ENCODE measurements around the gene LINGO3. TPM values are rescaled to one million over a fixed set of nuclear protein-coding genes. Genes with fewer than 3 reads are reported as not detected.

LINGO3 gene
- total and polyA plus RNA-seq, 10 of the 15 experiments (the other 5 are each of a cell fraction or from before 2014, with no cell fraction given), result 0.09 to 2.0 (median 0.40) TPM; not detected in 5

DNA sequence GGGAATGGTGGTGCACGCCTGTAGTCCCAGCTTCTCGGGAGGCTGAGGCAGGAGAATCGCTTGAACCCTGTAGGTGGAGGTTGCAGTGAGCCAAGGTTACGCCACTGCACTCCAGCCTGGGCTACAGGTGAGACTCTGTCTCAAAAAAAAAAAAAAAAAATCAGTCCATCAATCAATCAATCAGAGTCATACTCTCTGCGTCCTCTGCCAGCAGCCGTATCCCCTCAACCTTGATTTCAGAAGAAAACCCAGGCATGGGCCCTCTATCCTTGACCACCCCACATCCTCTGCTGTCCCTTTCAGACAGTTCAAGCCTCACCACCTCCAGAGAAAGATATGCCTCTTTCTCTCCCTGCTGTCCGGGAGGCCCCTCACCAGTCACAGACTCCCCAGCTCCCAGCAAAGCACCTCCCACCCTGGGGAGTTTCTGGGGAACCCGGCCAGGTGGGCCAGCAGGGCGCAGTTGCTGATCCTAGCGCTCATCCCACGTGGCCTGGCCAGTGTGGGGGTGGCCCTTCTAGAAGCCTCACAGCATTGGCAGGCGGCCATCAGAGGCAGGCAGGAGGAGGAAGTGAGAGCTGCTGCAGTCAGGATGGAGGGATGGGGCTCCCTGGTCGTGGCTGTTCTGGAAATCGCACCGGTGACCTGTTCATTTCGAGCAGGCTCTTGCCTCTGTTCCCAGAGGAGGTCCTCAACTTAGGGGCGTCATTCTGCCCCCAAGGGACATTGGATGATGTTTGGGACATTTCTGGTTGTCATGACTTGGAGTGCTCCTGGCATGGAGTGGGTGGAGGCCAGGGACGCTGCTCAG is 41.6 kb downstream of the LINGO3 start (continued):
- TF ChIP-seq NR2F1 (conservative IDR thresholded peaks at IDR 0.05), result no peak
- TF ChIP-seq PAX5 (IDR thresholded peaks at IDR 0.05; ENCODE audit: borderline replicate concordance, low read depth, low read length), result peak; percentile 76; the same call in 1 of the 2 replicates
- TF ChIP-seq KDM1A (IDR thresholded peaks at IDR 0.05; ENCODE audit: borderline replicate concordance), result no peak
- TF ChIP-seq BMI1 (IDR thresholded peaks at IDR 0.05; ENCODE audit: borderline replicate concordance), result no peak
- TF ChIP-seq, protein P1, sequence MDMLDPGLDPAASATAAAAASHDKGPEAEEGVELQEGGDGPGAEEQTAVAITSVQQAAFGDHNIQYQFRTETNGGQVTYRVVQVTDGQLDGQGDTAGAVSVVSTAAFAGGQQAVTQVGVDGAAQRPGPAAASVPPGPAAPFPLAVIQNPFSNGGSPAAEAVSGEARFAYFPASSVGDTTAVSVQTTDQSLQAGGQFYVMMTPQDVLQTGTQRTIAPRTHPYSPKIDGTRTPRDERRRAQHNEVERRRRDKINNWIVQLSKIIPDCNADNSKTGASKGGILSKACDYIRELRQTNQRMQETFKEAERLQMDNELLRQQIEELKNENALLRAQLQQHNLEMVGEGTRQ (IDR thresholded peaks at IDR 0.05; ENCODE audit: borderline replicate concordance, low read depth, low read length), result peak; percentile 45
- TF ChIP-seq, protein P2, sequence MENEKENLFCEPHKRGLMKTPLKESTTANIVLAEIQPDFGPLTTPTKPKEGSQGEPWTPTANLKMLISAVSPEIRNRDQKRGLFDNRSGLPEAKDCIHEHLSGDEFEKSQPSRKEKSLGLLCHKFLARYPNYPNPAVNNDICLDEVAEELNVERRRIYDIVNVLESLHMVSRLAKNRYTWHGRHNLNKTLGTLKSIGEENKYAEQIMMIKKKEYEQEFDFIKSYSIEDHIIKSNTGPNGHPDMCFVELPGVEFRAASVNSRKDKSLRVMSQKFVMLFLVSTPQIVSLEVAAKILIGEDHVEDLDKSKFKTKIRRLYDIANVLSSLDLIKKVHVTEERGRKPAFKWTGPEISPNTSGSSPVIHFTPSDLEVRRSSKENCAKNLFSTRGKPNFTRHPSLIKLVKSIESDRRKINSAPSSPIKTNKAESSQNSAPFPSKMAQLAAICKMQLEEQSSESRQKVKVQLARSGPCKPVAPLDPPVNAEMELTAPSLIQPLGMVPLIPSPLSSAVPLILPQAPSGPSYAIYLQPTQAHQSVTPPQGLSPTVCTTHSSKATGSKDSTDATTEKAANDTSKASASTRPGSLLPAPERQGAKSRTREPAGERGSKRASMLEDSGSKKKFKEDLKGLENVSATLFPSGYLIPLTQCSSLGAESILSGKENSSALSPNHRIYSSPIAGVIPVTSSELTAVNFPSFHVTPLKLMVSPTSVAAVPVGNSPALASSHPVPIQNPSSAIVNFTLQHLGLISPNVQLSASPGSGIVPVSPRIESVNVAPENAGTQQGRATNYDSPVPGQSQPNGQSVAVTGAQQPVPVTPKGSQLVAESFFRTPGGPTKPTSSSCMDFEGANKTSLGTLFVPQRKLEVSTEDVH (IDR thresholded peaks at IDR 0.05; ENCODE audit: low read depth, partially characterized antibody), result no peak
- TF ChIP-seq, protein P3, sequence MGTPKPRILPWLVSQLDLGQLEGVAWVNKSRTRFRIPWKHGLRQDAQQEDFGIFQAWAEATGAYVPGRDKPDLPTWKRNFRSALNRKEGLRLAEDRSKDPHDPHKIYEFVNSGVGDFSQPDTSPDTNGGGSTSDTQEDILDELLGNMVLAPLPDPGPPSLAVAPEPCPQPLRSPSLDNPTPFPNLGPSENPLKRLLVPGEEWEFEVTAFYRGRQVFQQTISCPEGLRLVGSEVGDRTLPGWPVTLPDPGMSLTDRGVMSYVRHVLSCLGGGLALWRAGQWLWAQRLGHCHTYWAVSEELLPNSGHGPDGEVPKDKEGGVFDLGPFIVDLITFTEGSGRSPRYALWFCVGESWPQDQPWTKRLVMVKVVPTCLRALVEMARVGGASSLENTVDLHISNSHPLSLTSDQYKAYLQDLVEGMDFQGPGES (IDR thresholded peaks at IDR 0.05), result no peak
- TF ChIP-seq ZNF24 (IDR thresholded peaks at IDR 0.05), result no peak
- peak; percentile 98 for TF ChIP-seq IKZF1 (conservative IDR thresholded peaks at IDR 0.05)
- TF ChIP-seq STAT3 (IDR thresholded peaks at IDR 0.05; ENCODE audit: low read depth, low read length), result no peak
- no peak for TF ChIP-seq SRF (IDR thresholded peaks at IDR 0.05; ENCODE audit: low read depth in 2 of 2, low read length in 2 of 2)
- TF ChIP-seq NRF1 (conservative IDR thresholded peaks at IDR 0.05; ENCODE audit: low read depth, low read length), result no peak
- peak; percentile 73; the same call in 1 of the 2 replicates for TF ChIP-seq IRF4 (IDR thresholded peaks at IDR 0.05; ENCODE audit: low read depth, low read length)
- TF ChIP-seq ZZZ3 (IDR thresholded peaks at IDR 0.05; ENCODE audit: control insufficient read depth, insufficient read length, low read depth), result no peak
- TF ChIP-seq EZH2 (IDR thresholded peaks at IDR 0.05; ENCODE audit: borderline replicate concordance, control insufficient read depth, low read depth, low read length), result no peak
- no peak for TF ChIP-seq STAT1 (conservative IDR thresholded peaks at IDR 0.05)
- TF ChIP-seq CBX3 (IDR thresholded peaks at IDR 0.05; ENCODE audit: borderline replicate concordance, low read depth), result no peak
- TF ChIP-seq, protein P4, sequence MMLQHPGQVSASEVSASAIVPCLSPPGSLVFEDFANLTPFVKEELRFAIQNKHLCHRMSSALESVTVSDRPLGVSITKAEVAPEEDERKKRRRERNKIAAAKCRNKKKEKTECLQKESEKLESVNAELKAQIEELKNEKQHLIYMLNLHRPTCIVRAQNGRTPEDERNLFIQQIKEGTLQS (IDR thresholded peaks at IDR 0.05; ENCODE audit: borderline replicate concordance, extremely low read depth, low read depth, low read length), result no peak
- TF ChIP-seq, protein P5, sequence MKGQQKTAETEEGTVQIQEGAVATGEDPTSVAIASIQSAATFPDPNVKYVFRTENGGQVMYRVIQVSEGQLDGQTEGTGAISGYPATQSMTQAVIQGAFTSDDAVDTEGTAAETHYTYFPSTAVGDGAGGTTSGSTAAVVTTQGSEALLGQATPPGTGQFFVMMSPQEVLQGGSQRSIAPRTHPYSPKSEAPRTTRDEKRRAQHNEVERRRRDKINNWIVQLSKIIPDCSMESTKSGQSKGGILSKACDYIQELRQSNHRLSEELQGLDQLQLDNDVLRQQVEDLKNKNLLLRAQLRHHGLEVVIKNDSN (IDR thresholded peaks at IDR 0.05; ENCODE audit: borderline replicate concordance, extremely low read length, insufficient read depth, low read depth, low read length), result peak; percentile 85

Measured in GM12878 (cell line).